Measurements from ENCODE around the gene MUTYH.

Gene MUTYH

GRCh38 chr1:45282351-45282750, 57.9 kb downstream of the MUTYH start:
- Histone ChIP-seq H3K9me3 (ENCODE audit: severe bottlenecking) (no peaks in the 10 kb centered on the region), H3K27ac (ENCODE audit: poor library complexity, severe bottlenecking) (no peak overlapping the region), H3K36me3 (ENCODE audit: low read depth) (no peaks in the 10 kb centered on the region), H3K4me3 (ENCODE audit: severe bottlenecking) (no peak overlapping the region), H3K27me3 (ENCODE audit: insufficient read depth, poor library complexity, severe bottlenecking) (no peaks in the 10 kb centered on the region), H3K4me1 (ENCODE audit: insufficient read depth, poor library complexity, severe bottlenecking) (no peaks in the 10 kb centered on the region)
- TF ChIP-seq CTCF (IDR thresholded peaks at IDR 0.05; ENCODE audit: poor library complexity, severe bottlenecking): no peak
- no peak for DNase-seq (ENCODE audit: low spot score)
- ATAC-seq (ENCODE audit: low read depth): no peak

Measured in RWPE2 (cell line).